Subcutaneous adipose tissue (tissue), 4 donors: ENCODE measurements around the gene SND1. TPM values are rescaled to one million over a fixed set of nuclear protein-coding genes. Genes with fewer than 3 reads are reported as not detected.

ENCODE experiments used
- CTCF ChIP-seq: fragments of 450-650 bp; IDR thresholded peaks from one replicate; pipeline ENCODE4 v1.5.1; 2016; ENCODE audit warnings: low read depth, mild to moderate bottlenecking, control low read depth, antibody characterized with exemption, moderate library complexity
- total RNA-seq, 4 donors: library from RNA; depleted of rRNA; stranded (reverse); fragments of >200 nt; gene quantifications; one replicate each; pipeline ENCODE4 v1.1.0, GENCODE V29; 2016

SND1 gene
- total RNA-seq, 4 donors from 2014 or later: 73.9 to 98.3 (median 88.9) TPM

- no peak for TF ChIP-seq CTCF
Observed at GRCh38 chr7:127667017-127667670, 15.2 kb downstream of the SND1 start.

- no peak for TF ChIP-seq CTCF
Observed at GRCh38 chr7:127667759-127668530, 16.0 kb downstream of the SND1 start.

- no peak for TF ChIP-seq CTCF
Observed at GRCh38 chr7:127671341-127671740, 19.3 kb downstream of the SND1 start.

GRCh38 chr7:127673902-127674301 lies 21.9 kb downstream of the SND1 start:
- no peak for TF ChIP-seq CTCF

- TF ChIP-seq CTCF: no peak
Observed at GRCh38 chr7:127674361-127674760, 22.4 kb downstream of the SND1 start.

- no peak for TF ChIP-seq CTCF
Observed at GRCh38 chr7:127675721-127676120, 23.7 kb downstream of the SND1 start.

GRCh38 chr7:127677433-127678230 lies 25.6 kb downstream of the SND1 start:
- TF ChIP-seq CTCF: no peak
